Stimulated activated CD8-positive, alpha-beta memory T cell treated with anti-CD3 and anti-CD28 coated beads, Interleukin-4, amount 100 ng/mL, for 48 hours (primary cell): Measurements from ENCODE around the gene INO80B.
"Not testable (repeated sequence)": the region's sequence is repeated elsewhere in the genome, so short reads cannot be mapped to it uniquely, and the experiment has no call there.

Source experiments
- DNase-seq: peaks from one replicate; pipeline ENCODE4 v3.0.0-alpha.2; 2020

Gene INO80B

DNA sequence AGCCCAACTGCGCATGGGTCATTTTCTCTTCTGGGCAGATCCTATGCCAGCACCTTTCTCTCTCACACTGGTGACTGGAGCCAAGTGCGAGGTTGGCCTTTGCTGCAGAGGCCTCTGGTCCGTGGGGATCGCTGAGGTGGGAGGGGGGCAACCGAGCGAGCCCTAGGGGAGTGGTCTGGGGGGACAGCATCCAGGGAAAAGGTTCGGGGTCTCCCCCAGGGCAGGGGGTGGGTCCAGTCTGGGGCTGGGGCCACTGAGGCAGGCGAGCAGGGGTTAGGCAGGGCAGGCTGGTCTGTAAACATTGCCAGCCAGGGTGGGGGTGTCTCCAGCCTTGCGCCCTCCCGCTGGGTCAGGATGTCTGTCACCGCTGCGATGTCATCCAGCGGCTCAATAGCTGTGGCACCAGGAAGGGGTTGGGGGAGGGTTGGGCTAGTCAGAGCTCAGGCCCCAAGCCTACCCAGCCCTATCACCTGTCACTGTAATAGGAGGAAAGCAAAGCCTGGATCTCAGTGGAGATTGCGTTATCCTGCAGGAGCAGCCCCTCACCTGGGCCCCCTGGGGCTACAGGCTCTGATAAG, 28.6 kb upstream of the INO80B start:
- DNase-seq = no peak

DNA sequence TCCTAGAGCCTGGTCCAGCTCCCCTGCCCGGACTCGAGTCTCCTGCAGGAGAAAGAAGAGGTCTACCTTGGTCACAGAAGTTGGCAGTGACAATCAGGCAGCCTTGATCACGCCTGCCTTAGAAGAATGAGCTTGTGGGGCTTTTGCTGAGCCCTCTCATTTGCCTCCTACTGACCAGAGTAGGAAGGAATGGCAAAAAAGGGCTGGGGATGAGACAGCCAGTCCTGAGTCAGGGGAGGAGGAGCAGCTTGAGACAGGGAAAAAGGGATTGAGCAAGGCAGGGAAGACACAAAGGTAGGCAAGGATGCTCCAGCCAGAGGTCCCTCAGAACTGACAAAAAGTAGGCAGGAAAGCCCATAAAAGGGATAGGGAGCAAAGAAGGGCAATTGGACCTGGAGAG, 27.3 kb upstream of the INO80B start:
- no peak for DNase-seq

DNA sequence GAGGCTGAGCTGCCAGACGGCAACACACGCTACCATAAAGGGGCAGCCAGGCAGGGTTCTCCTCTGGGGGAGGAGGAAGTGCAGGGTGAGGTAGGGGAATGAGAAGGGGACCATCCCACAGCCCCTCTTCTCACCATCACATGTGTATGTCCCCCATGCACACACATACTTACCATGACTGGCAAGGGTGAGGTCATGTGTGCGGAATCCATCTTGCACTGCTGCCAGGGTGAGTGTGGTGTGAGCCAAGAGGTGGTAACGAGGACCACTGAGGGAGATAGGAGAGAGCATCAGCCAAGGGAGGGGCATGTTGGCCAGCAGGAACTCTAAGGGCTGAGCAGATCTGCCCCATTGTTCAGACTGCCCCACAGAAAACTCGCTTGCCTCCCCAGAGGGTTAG, 26.2 kb upstream of the INO80B start:
- no peak for DNase-seq

DNA sequence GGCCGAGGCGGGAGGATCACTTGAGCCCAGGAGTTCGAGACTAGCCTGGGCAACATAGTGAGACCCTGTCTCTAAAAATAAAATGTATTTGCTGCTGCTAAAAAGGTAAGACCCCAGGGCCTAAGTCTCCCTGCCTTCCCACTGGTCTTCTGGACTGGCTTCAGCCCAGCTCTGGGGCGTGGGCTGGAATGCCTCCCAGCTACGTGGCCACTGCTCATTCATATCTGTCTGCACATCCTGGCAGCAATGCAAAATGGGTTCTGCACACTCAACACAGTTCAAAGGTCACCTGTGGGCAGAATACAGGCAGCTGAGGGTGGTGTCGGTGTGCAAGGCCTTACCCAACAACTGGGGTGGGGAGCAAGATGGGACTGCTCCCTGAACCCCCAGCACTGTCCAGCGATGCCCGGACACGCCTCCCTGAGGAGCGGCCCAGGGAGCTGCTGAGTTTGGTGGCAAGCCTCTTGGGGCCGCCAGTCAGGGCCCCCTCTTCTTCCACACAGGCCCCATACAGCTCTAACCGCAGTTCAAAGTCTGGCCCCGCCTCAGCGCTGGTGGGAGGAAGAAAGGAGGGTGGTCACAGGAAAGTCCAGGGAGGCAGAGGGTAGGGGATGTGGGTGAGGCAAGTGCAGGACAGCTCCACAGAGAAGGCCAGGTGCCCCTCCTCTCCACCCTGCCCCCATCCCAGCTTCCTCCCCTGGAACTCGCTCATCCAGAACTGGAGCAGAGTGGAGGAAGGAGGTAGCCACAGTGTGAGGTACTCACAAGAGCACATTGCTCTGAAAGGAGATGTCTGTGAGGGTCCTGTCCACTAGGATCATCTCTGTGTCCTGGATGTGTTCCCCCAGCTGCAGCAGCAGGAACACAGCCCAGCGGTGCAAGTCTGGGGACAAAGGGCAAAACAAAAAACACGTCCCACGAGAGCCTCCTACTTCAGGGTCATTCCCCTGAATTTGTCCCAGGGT, 25.1 kb upstream of the INO80B start:
- no peak for DNase-seq

DNA sequence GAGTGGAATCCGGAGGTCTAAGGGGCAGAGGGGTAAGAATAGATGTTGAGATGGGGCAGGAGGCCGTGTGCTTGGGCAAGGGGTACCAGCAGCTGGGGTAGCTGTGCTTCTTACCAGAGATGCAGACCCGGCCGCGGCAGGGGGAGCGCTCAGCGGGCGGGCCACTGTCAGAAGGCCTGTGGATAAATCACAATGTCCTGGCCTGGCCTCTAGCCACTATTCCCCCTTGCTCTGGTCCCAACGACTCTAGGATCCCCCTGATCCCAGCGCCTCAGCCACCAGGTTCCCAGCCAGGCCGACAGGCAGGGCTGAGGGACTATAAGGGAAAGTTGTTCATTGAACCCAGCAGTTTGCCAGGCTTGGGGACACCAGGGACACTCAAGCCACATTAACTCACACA, 24.4 kb upstream of the INO80B start:
- DNase-seq = no peak

DNA sequence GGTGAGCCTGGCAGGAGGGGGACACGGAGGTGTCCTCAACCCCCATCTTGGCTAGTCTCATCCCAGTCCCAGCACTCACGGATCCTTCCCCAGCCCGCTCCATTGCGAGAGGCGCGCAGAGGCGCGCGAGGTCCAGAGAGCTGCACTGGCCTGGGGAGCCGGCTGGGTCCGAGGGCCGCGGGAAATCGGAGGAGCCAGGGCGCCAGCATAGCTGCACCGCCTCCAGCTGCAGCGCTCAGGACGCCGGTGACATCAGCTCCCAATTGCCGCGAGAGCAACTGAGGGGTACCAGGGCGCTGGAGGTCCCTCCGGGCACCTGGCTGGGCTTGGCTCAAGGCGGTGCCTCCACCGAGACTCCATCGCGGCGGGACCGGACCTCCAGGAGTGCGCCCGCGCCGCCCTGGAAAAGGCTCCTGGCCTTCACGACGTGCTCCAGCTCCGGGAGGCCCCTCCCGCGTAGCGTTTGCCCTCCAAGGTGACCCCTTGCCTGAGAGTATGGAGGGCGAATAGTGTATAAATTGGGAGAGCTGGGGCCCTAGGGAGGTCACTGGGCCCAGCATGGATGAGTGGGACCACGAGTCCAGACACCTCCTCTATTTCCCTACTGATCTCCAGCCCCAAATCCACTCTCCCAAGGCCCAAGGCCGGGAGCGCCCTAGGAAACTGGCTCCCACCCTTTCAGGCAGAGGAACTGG, 18.6 kb upstream of the INO80B start:
- no peak for DNase-seq

DNA sequence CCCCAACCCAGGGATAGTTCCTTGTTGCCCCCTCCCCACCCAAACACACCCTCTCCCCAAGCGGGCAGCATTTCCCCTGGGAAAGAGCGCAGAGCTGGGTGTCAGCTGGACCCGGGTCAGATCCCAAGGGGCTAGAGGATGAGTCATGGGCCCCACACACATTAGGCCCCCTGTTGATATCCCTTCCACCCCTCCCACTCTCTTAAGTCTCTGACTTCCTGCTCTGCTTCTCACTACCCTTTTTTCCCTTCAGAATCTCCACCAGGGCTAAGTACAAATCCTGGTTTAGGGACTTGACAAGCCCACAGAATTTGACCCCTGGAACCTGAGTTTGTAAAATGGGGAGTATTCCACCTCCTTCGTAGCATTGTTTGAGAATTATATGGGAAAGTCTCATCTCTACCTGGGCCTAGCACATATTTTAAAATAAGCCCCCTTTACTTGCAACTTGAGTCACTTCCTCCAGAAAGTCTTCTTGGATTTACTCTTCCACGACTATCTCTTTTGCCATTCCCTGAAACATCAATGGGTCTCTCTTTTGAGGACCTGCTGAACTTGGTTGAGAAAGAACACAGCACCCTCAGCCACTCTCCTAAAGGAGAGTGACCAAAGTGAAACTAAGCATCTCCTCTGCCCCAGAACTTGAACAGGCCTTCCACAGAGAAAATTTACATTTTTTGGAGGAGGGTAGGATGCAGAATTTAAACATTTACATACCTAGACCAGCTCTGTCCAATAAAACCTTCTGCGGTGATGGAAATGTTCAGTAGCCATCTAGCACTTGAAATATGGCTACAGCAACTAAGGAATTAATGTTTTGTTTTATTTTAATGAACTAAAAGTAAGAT, 17.8 kb upstream of the INO80B start:
- DNase-seq = no peak

DNA sequence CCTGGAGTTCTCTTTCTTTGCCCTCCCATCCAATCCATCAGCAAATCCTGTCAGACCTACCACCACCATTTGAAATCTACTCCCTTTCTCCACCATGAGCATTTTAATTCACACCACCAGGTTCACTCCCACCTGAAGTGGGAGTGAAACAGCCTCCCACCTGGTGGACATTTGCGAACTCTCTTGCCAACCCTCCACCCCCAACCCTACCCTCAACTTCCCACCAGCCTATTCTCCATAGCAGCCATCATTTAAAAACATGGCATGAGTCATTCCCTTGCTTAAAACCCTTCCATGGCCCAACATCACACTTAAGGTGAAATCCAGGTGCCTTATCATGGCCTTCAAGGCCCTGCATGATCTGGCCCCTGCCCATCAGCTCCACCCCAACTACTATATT, 16.6 kb upstream of the INO80B start:
- DNase-seq = no peak

DNA sequence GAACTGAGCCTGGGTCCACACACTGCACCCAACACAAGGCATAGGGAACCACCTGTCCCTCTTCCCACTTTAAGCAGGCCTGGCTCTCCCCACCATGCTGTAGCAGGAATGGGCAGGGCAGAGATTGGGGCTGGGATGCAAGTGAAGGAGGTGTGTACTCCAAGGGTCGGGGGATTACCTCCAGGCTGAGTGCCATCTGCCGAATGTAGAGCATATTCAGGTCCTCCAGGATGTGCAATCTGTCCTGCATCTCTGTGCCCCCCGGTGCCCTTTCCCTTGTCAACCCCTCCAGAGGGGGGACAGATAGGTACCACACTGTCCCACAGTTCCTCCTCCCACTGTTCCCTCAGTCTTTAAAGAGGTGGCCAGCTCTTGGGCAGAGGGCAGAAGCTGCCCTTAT, 15.5 kb upstream of the INO80B start:
- no peak for DNase-seq

DNA sequence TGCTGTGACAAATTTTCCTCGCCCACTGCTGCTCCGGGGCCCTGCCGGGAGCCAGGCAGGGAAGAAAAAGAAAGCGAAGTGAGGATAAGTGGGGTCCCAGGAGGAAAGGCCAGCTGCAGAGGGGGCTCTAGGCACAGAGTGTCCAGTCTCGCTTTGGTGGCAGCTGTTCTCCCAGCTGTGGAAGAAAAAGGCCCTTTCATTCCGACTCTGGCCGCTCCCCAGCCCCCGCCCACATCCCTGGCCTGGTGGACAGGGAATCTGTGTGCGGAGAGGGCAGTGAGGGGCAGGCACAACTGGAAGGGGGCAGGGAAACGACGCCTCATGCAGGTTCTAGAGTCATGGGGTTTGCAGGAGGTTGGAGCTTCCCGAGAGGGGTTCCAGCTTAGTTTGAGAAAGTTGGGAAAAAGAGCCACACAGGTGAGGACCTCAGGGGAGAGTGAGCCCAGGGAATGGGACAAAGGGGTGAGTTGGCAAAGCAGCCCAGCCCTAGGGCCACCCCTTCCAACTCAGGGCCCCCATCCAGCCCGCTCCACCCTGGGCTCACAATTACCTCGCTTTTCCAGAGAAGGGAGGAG, 15.0 kb upstream of the INO80B start:
- DNase-seq = no peak

DNA sequence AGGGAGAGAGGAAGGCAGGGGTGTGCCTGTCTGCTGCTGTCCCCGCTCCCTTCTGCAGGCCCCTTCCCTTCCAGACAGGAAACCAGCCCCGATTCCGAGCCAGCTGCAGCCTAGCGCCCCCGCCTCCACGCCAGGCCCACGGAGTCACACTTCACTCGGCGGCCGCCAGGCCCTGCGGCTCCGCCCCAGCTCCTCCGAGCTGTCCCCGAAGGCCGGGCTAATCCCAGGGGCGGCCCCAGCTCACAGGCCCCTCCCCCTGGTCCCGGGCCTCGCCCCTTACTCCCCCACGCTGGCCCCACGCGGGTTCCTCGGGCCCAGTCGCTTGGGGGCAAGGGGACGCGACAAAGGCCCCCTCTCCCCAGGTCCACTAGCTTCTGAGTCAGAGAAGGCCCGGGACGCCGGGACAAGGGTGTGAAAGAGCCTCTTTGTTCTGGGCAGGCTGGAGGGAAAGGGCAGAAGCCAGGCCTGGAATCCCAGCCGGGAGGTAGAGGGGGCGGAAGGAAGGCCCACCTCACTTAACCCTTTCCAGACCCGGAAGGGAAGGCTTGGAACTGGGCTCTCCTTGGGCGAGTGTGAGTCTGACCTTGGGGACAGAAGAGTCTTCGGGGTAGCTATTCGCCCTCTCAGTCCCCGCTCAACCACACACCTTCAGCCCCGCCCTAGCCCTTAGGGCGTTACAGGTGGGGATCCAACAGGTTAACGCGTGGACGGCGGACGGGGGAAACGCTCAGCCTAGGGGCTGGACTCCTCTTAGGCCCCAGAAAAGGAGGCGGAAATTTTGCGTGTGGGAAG, 14.3 kb upstream of the INO80B start:
- DNase-seq = peak; percentile 67

DNA sequence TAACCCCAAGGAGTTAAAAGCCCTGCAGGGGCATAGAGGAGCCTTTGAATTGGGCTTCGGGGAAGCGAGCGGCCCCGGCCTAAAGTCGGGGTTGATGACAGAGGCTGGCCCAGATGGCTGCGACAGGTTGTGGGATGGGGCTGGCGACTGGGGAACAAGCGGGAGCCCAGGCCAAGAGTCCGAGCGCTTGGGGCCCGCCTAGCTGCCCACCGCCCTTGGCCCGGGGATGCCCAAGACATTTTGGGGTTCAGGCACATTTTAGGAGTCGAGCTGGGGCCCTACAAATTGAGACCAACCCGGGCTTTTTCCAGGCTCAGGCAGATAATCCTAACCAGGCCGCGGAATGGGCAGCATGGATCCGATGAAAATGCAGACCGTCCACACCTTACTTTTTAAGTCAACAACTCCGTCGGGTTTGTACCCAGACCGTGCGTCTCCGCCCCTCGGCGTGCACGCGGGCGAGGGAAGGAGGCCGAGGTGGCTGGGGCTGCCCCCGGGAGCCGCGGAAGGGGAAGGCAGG, 13.7 kb upstream of the INO80B start:
- no peak for DNase-seq

DNA sequence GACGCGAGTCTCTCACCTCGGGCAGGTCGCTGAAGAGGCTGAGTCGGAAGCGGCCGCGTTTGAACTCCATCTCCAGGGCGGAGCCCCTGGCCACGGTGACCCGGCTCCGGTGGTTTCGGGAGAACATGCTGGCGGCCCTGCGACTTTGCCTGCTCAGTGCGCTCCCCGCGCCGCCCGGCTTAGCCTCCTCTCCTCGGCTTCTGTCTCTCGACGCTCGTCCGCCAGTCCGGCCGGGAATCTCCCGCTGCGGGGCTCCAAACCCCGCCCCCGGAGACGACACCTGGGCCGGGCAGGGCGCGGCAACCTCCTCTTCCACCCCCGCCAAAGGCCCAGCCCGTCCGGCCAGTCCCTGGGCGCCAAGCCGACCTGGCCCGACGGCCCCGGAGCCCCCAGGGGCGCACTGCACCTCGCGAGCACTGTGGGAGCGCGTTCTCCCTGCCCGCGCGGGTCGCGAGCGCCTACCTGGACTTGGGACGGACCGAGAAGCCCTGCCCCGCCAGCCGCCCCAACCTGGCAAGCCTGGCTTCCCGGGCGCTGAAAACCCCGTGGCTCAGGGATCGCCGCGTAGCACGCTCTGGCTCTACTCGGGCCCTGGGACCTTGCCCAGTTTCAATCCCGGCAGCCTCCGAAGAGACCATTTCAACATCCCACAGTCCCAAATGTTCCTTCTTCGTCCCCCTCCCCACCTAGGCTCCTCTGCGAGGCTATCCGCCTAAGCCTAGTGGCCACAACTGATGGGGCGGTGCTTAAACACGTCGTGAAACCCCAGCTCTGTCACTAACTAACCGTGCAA, 13.0 kb upstream of the INO80B start, which contains the start of gene RTKN:
Gene RTKN, minus strand, starts transcription at position 248 of the 793 bp plus-strand sequence. Its CDS starts 121 bp downstream, at position 127.
- peak; percentile 55 for DNase-seq

DNA sequence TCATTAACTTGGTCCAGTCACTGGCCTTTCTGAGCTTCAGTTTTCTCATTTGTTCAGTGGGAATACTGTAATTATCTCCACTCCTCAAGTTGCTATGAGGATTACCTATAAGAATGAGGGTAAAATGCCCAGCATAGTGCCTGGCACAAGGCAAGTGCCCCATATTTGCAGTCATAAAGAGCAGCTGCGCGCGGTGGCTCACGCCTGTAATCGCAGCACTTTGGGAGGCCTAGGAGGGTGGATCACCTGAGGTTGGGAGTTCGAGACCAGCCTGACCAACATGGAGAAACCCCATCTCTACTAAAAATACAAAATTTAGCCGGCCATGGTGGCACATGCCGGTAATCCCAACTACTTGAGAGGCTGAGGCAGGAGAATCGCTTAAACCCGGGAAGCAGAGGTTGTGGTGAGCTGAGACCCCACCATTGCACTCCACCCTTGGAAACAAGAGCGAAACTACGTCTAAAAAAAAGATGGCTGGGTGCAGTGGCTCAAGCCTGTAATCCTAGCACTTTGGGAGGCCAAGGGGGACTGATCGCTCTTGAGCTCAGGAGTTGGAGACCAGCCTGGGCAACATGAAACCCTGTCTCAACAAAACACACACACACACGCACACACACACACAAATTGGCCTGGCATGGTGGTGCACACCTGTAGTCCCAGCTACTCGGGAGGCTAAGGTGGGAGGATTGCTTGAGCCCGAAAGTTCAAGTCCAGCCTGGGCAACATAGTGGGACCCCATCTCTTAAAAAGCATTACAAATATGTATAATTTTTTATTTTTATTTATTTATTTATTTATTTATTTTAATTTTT, 12.2 kb upstream of the INO80B start:
- not testable (repeated sequence) for DNase-seq

DNA sequence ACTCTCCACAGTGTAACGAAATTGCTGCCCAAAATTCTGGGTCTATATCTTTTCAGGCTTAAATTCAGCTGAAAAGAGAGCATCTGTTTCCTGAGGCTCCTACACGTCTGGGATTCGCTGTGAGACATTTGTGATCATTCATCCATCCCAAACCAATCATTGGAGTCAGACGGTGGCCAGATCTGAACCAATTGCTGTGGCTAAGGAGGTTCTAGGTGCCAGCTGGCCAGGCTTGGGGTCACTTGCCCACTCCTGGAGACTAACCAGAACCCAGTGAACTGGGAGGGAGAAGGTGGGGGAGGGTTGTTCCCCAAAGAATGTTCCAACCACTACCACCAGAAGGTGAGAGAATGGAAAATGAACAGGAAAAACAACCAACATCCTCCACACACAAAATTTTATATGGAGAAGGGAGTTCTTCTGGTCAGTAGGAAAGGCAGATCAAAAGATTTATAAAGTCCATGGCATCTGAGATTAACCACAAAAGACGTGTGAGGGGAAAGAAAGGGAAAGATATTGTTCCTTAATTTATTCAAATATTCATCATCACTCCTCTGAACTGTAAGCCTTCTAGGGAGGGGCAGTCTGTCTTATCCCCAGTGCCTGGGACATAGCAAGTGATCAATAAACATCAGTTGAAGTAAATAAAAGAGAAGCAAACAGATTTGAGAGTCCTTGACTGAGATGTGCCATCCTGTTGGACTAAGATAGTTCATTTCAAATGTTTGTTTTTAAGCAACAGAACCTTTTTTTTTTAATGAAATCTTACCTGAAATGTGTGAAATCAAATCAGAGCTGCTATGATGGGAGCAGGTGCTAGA, 10.2 kb upstream of the INO80B start:
- DNase-seq = no peak

DNA sequence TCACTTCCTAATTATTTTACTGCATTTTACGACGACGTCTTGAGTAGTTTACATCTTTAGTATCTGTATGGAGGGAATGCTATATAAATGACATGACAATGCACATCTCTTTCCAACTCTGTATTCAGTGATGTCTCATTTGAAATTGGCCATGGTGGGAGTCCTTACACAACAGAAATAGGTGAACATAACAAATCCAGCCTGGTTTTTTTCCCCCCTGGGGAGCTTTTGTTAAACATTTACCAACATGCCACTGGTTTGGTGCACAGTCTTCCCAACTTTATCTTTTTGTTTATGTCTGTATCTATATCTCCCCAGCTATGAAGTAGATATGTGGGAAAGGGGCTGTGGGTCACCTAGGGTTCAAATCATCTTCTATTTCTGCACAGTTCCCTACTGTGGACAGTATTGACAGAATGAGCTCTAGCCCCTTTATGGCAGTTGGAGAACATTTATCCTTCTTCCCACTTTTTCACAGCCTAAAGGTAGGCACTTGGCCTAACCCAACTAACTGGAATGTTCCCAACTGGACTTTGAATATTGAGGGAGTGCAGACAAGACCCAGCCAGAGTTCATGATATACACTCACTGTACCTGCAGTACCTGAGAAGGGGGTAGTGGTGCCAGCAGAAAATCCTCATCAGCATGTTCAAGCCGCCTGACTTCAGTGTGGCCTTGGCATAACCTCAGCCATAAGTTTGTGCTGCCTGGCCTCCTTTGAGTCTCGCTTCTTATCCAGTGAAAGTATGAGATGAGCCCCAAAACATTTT, 7.5 kb upstream of the INO80B start:
- no peak for DNase-seq

DNA sequence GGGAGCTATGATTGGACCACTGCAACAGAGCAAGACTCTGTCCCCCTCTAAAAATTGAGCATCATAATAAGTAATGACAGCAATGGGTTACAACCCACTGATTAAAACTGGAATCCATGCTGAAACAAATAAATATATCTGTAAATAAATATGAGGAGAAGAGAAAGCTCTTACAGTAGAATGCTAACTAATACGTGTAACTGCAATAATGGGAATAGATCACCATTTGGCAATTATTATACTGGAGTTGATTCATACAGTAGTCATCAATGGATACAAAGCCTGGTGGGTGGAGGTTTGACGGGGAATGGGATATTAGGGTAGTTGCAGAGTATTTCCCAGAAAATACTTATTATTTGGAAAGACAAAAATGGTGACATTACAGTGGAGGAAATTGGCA, 6.1 kb upstream of the INO80B start:
- no peak for DNase-seq
